ENCODE data around the gene MYRF. TPM values are rescaled to one million over a fixed set of nuclear protein-coding genes. Genes with fewer than 3 reads are reported as not detected.
A peak's percentile ranks its signal among the peaks of the same experiment; 100 is the strongest.

MYRF gene
- total and polyA plus RNA-seq, 9 of the 15 experiments (the other 6 are each of a cell fraction or from before 2014, with no cell fraction given) = 2.3 to 25.8 (median 7.1) TPM

DNA sequence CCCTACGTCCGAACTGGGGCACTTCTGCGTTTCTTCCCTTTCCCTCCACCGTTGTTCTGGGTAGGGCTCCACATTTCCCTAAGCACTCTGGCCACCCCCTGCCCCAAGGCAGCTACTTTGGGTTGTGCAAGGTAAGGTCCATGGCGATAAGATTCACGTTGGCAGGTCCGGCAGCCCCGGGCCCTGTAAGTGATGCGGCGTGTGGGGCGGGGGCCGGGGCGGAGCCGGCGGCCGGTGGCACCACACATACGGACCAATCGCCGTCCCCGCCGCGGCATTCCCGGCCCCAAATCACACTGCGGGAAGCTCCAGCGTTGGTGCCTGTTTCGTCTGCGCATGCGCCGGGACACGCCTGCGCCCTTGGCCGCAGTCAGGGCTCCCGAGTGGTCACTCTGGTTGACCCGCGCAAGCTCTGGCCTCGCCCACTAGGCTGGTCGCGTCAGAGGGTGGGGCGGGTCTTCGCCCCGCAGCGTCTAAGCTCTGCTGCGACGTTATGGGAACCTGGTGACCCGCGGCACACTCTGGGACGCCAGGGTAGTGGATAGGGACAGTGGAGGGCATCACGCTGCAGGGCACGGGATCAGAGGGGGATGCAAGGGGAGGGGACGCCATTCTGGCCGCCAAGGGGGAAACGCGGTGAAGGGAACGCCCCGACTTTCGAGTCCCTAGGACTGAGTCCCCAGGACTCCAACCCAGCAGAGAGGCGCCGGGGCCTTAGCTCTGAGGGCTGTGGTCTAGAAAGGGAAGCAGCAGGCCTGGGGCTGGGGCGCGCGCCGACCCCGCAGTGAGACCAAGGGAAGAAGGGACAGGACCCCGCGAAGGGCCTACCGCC is 62.7 kb downstream of the MYRF start (continued):
- TF ChIP-seq ZNF589 (CRISPR knock-in tag; IDR thresholded peaks at IDR 0.05; ENCODE audit: low read depth) (peak; percentile 54; the same call in 1 of the 2 replicates), FOXP1 (CRISPR knock-in tag; IDR thresholded peaks at IDR 0.05) (peak; percentile 79; the same call in 1 of the 2 replicates), MAZ (CRISPR knock-in tag; conservative IDR thresholded peaks at IDR 0.05 in 1 of 2, IDR thresholded peaks at IDR 0.05 in 1 of 2) (peak in 1 of 2 experiments; percentile 84; a peak in 3 of 4 replicates), GABPA (tag; conservative IDR thresholded peaks at IDR 0.05; ENCODE audit: low read depth) (0 out of 2 replicates have a peak, but pooled peaks have one; percentile 6), RUNX1 (IDR thresholded peaks at IDR 0.05; ENCODE audit: low read depth) (no peak; the same call in 1 of the 2 replicates), ZNF592 (IDR thresholded peaks at IDR 0.05) (peak; percentile 97), SRF (CRISPR knock-in tag; IDR thresholded peaks at IDR 0.05) (peak in 1 of 2 experiments; percentile 57; a peak in 1 of 4 replicates), LARP7 (IDR thresholded peaks at IDR 0.05) (peak; percentile 17; the same call in 1 of the 2 replicates), SRSF3 (IDR thresholded peaks at IDR 0.05; ENCODE audit: insufficient read depth, low read length) (0 out of 2 replicates have a peak, but pooled peaks have one; percentile 90), NR1H2 (CRISPR knock-in tag; IDR thresholded peaks at IDR 0.05) (0 out of 2 replicates have a peak, but pooled peaks have one; percentile 58), ZBTB7A (IDR thresholded peaks at IDR 0.05; ENCODE audit: borderline replicate concordance, control insufficient read depth, low read depth, low read length) (peak; percentile 42; the same call in 1 of the 2 replicates), CREB1 (IDR thresholded peaks at IDR 0.05) (peak; percentile 81), CREB1 (CRISPR knock-in tag; IDR thresholded peaks at IDR 0.05) (peak; percentile 87), ADNP (tag; IDR thresholded peaks at IDR 0.05) (no peak), NFYB (IDR thresholded peaks at IDR 0.05; ENCODE audit: extremely low read depth, insufficient read length) (peak; percentile 37), ATF7 (IDR thresholded peaks at IDR 0.05) (peak; percentile 85), POLR2AphosphoS5 (IDR thresholded peaks at IDR 0.05; ENCODE audit: control insufficient read depth, insufficient read depth, low read depth, low read length) (peak; percentile 80), SUPT5H (IDR thresholded peaks at IDR 0.05) (peak; percentile 97), BRCA1 (IDR thresholded peaks at IDR 0.05) (no peak), BRCA1 (CRISPR knock-in tag; IDR thresholded peaks at IDR 0.05) (0 out of 2 replicates have a peak, but pooled peaks have one; percentile 77), ZFX (CRISPR knock-in tag; IDR thresholded peaks at IDR 0.05) (0 out of 2 replicates have a peak, but pooled peaks have one; percentile 87), CREM (IDR thresholded peaks at IDR 0.05; ENCODE audit: low read depth) (peak; percentile 78)
- TF ChIP-seq, protein P1, sequence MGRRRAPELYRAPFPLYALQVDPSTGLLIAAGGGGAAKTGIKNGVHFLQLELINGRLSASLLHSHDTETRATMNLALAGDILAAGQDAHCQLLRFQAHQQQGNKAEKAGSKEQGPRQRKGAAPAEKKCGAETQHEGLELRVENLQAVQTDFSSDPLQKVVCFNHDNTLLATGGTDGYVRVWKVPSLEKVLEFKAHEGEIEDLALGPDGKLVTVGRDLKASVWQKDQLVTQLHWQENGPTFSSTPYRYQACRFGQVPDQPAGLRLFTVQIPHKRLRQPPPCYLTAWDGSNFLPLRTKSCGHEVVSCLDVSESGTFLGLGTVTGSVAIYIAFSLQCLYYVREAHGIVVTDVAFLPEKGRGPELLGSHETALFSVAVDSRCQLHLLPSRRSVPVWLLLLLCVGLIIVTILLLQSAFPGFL (CRISPR knock-in tag; IDR thresholded peaks at IDR 0.05) = no peak

All from K562 (cell line).